ENCODE results near the gene PUS3.

- TF ChIP-seq CTCF (IDR thresholded peaks at IDR 0.05): no peak
- no peak for TF ChIP-seq POLR2A (IDR thresholded peaks at IDR 0.05)
Measured at GRCh38 chr11:125904678-125905077, 1.7 kb upstream of the PUS3 start.

All from thyroid gland (tissue), 4 donors.